GM23338 (cell line): Measurements from ENCODE around the gene NADK. TPM values are rescaled to one million over a fixed set of nuclear protein-coding genes. Genes with fewer than 3 reads are reported as not detected.

Experiments used
- ATAC-seq: fragments of 200-7000 bp; cut with Tn5 transposase; 3 replicates; pipeline ENCODE4 v1.9.1; 2020
- DNase-seq: peaks from one replicate; pipeline ENCODE4 v3.0.0-alpha.2; 2015; ENCODE audit warnings: low spot score
- H2AFZ ChIP-seq: fragments of 200-600 bp; sonication (generic); 2 replicates; pipeline ENCODE4 v1.8.0; 2016; ENCODE audit warnings: antibody characterized with exemption, mild to moderate bottlenecking, moderate library complexity
- H3F3A ChIP-seq: fragments of 200-600 bp; sonication (generic); replicated peaks from 2 replicates; pipeline ENCODE4 v1.8.0; 2017; ENCODE audit warnings: antibody characterized with exemption, mixed run types, low read depth
- H3K27ac ChIP-seq: fragments of 200-600 bp; sonication (generic); 2 replicates; pipeline ENCODE4 v1.6.1; 2016; ENCODE audit warnings: low read depth
- H3K27me3 ChIP-seq: fragments of 200-600 bp; sonication (generic); 2 replicates; pipeline ENCODE4 v1.8.0; 2016; ENCODE audit warnings: mild to moderate bottlenecking, mixed run types, moderate library complexity; ENCODE audit not compliant: insufficient read depth
- H3K36me3 ChIP-seq: fragments of 200-600 bp; sonication (generic); 2 replicates; pipeline ENCODE4 v1.8.0; 2016; ENCODE audit warnings: mild to moderate bottlenecking; ENCODE audit not compliant: insufficient read depth
- H3K4me1 ChIP-seq: fragments of 200-600 bp; sonication (generic); 2 replicates; pipeline ENCODE4 v1.8.0; 2016; ENCODE audit warnings: mild to moderate bottlenecking, moderate library complexity; ENCODE audit not compliant: insufficient read depth
- H3K4me2 ChIP-seq: fragments of 200-600 bp; sonication (generic); 2 replicates; pipeline ENCODE4 v1.7.1; 2017; ENCODE audit warnings: mixed run types
- H3K4me3 ChIP-seq: fragments of 200-600 bp; sonication (generic); 2 replicates; pipeline ENCODE4 v1.6.1; 2016; ENCODE audit warnings: mixed run types
- H3K79me2 ChIP-seq: fragments of 200-600 bp; sonication (generic); replicated peaks from 2 replicates; pipeline ENCODE4 v1.8.0; 2017; ENCODE audit warnings: mild to moderate bottlenecking; ENCODE audit not compliant: insufficient read depth
- H3K9me2 ChIP-seq: fragments of 200-600 bp; sonication (generic); 2 replicates; pipeline ENCODE4 v1.8.0; 2017; ENCODE audit not compliant: insufficient read depth
- H4K20me1 ChIP-seq: fragments of 200-600 bp; sonication (generic); replicated peaks from 2 replicates; pipeline ENCODE4 v1.8.0; 2017; ENCODE audit warnings: mild to moderate bottlenecking; ENCODE audit not compliant: insufficient read depth
- H3K27ac Mint-ChIP-seq: 2 replicates; pipeline ENCODE4 v1.8.0; 2020; ENCODE audit warnings: inconsistent platforms, mild to moderate bottlenecking, moderate library complexity, mixed read lengths
- H3K27me3 Mint-ChIP-seq: 3 replicates; pipeline ENCODE4 v1.8.0; 2022; ENCODE audit warnings: low read depth, mild to moderate bottlenecking, moderate library complexity, mixed read lengths, inconsistent platforms; ENCODE audit not compliant: insufficient read depth, poor library complexity
- H3K36me3 Mint-ChIP-seq: 3 replicates; pipeline ENCODE4 v1.8.0; 2021; ENCODE audit warnings: low read depth, mild to moderate bottlenecking, inconsistent platforms, moderate library complexity, mixed read lengths
- H3K4me1 Mint-ChIP-seq: 3 replicates; pipeline ENCODE4 v1.8.0; 2020; ENCODE audit warnings: mild to moderate bottlenecking, inconsistent platforms, mixed read lengths
- H3K4me3 Mint-ChIP-seq: 3 replicates; pipeline ENCODE4 v1.8.0; 2021; ENCODE audit warnings: moderate library complexity, mild to moderate bottlenecking, inconsistent platforms, mixed read lengths
- H3K9me3 Mint-ChIP-seq: 3 replicates; pipeline ENCODE4 v1.8.0; 2020; ENCODE audit warnings: moderate library complexity, mild to moderate bottlenecking, inconsistent platforms, mixed read lengths
- CTCF ChIP-seq, 2 experiments: fragments of 200-600 bp in 1 of 2; sonication (generic) in 1 of 2; conservative IDR thresholded peaks; 2 replicates each; pipeline versions ENCODE4 v1.5.1 to v1.6.1; 2016 to 2017; ENCODE audit warnings: antibody characterized with exemption in 2 of 2, low read depth in 2 of 2, mild to moderate bottlenecking in 2 of 2, moderate library complexity in 1 of 2
- EZH2 ChIP-seq: fragments of 200-600 bp; sonication (generic); IDR thresholded peaks from one replicate; pipeline ENCODE4 v1.8.0; 2017; ENCODE audit warnings: antibody characterized with exemption, mild to moderate bottlenecking, low read depth; ENCODE audit not compliant: unreplicated experiment
- EZH2phosphoT487 ChIP-seq: fragments of 200-600 bp; sonication (generic); IDR thresholded peaks from one replicate; pipeline ENCODE4 v1.8.1; 2018; ENCODE audit warnings: antibody characterized with exemption; ENCODE audit not compliant: unreplicated experiment
- JUNB ChIP-seq: IDR thresholded peaks from one replicate; pipeline ENCODE4 v1.6.1; 2016; ENCODE audit warnings: antibody characterized with exemption; ENCODE audit not compliant: unreplicated experiment
- REST ChIP-seq: IDR thresholded peaks from one replicate; pipeline ENCODE4 v1.6.1; 2018; ENCODE audit warnings: antibody characterized with exemption; ENCODE audit not compliant: unreplicated experiment
- ZNF331 ChIP-seq: fragments of 250-450 bp; sonication (Bioruptor Pico); IDR thresholded peaks from 2 replicates; pipeline ENCODE4 v1.5.0; 2020; ENCODE audit warnings: low read depth, mild to moderate bottlenecking, moderate library complexity
- polyA plus RNA-seq: library from polyadenylated mRNA; unstranded; fragments of >200 nt; fragmentation: Nextera tagmentation; extraction: Ambion mirVana; gene quantifications from 2 replicates; pipeline ENCODE4 v1.2.1, GENCODE V29; 2016
- total RNA-seq: library from RNA; depleted of rRNA; stranded (reverse); fragments of >200 nt; shearing (Covaris generic); gene quantifications from 2 replicates; pipeline ENCODE4 v1.2.3, GENCODE V29; 2014

Gene NADK
- total and polyA plus RNA-seq, 2 experiments from 2014 or later: 45.3 to 73.2 TPM

DNA sequence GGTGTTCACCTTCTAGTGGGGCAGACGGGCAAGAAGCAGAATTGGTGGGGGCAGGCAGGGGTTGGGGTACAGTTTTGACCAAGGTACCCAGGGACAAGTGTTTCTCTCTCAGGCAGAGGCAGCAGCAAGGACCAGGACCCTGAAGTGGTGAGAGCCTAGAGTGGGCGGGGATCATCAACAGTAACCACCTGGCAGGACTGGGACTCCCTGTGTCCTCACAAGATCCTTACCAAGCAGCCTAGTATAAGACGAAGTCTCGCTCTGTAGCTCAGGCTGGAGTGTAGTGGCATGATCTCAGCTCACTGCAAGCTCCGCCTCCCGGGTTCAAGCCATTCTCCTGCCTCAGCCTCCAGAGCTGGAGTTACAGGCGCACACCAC, 3.2 kb upstream of the NADK start:
- peaks cover 45% of the 10 kb centered on the region for H3K4me1 Mint-ChIP-seq
- no peak for TF ChIP-seq ZNF331 (CRISPR knock-in tag)
- TF ChIP-seq REST: no peak
- no peak for TF ChIP-seq JUNB
- TF ChIP-seq EZH2: no peak
- Histone ChIP-seq H3K36me3 (peaks cover 12% of the 10 kb centered on the region), H3K27ac (peak overlapping the region; percentile 88; the same call in 1 of the 2 replicates), H3K4me3 (peak overlapping the region; percentile 64; the same call in 1 of the 2 replicates), H3K27me3 (no peaks in the 10 kb centered on the region), H3F3A (peaks cover 47% of the 10 kb centered on the region), H3K4me1 (peaks cover 40% of the 10 kb centered on the region), H3K4me2 (peak overlapping the region; percentile 95), H3K79me2 (peaks cover 15% of the 10 kb centered on the region), H2AFZ (no peak overlapping the region), H3K9me2 (no peaks in the 10 kb centered on the region), H4K20me1 (peaks cover 14% of the 10 kb centered on the region)
- H3K27me3 Mint-ChIP-seq: peaks cover 38% of the 10 kb centered on the region
- peaks cover 24% of the 10 kb centered on the region for H3K36me3 Mint-ChIP-seq
- H3K4me3 Mint-ChIP-seq: 0 out of 3 replicates have a peak overlapping the region, but pooled peaks have one; percentile 16
- DNase-seq (no peak), ATAC-seq (no peak)
- H3K9me3 Mint-ChIP-seq: no peaks in the 10 kb centered on the region
- H3K27ac Mint-ChIP-seq: no peak overlapping the region

DNA sequence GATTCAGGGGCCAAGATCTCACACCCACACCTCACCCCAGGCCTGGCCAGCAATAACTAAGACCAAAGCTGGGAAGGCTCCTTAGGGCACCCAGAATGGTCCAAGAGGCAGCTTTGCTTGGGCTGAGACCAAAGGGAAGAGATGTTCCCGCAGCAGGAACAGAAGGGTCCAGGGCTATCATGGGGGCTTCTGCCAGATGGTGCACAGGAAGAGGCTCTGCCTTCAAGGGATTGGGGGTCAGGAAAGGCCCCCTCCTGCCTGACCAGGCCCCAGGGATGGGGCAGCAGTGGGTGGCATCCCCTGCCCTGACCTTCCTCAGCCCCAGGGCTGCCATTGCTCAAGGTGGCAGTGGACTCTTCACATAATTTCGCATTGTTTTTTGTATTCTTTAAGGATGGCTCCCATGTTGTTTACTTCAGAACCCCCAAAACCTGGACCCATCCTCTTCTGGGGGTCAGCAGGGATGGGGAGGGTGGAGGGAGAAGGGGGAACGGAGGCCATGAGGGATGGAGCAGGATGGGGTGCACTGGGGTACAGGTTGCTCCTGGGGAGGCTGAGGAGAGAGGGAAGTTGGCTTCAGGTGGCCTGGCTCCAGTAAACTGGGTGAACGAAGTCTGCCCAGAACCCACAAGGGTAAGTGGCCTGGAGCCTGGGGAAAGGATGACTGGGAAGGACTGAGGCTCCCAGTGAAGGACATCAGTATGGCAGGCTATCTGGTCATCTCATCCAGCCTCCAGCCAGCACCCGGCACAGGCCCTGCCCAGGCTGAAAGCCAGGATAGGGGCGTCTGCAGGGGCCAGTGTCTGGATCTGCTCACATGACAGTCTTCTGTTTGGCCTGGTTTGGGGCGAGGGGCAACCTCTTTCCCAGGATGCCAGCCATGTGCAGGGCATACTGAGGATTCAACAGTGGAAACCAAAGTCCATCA, 2.6 kb upstream of the NADK start:
- Histone ChIP-seq H3K36me3 (peaks cover 6% of the 10 kb centered on the region; the same call in 1 of the 2 replicates), H3K79me2 (peaks cover 21% of the 10 kb centered on the region), H3K4me2 (peak overlapping the region; percentile 95), H4K20me1 (peaks cover 15% of the 10 kb centered on the region), H3K4me1 (peaks cover 42% of the 10 kb centered on the region), H3K27me3 (no peaks in the 10 kb centered on the region), H3F3A (peaks cover 45% of the 10 kb centered on the region), H3K4me3 (peak overlapping the region; percentile 89; the same call in 1 of the 2 replicates), H2AFZ (no peak overlapping the region), H3K9me2 (no peaks in the 10 kb centered on the region), H3K27ac (peak overlapping the region; percentile 88)
- Mint-ChIP-seq H3K27ac (peak overlapping the region; percentile 94), H3K36me3 (peaks cover 22% of the 10 kb centered on the region), H3K4me3 (peak overlapping the region; percentile 81), H3K27me3 (peaks cover 39% of the 10 kb centered on the region), H3K9me3 (no peaks in the 10 kb centered on the region), H3K4me1 (peaks cover 49% of the 10 kb centered on the region)
- TF ChIP-seq EZH2phosphoT487: no peak
- TF ChIP-seq CTCF (conservative IDR thresholded peaks at IDR 0.05; ENCODE audit: low read depth in 2 of 2): no peak
- no peak for DNase-seq
- ATAC-seq: no peak
